K562 (cell line): ENCODE results near the gene KCNAB1. TPM values are rescaled to one million over a fixed set of nuclear protein-coding genes. Genes with fewer than 3 reads are reported as not detected.
A peak's percentile ranks its signal among the peaks of the same experiment; 100 is the strongest.

Experiments
- BRCA1 ChIP-seq, 2 experiments: fragments of 450-650 bp in 1 of 2; sonication (generic) in 1 of 2; formaldehyde crosslinking in 1 of 2; IDR thresholded peaks; 2 replicates each; pipeline versions ENCODE4 v1.5.0 to v1.6.1; 2017 to 2020; ENCODE audit warnings: mild to moderate bottlenecking in 1 of 2, missing genetic modification reagents in 1 of 2
- CBX3 ChIP-seq, 2 experiments: IDR thresholded peaks; 1 replicate in 1 of 2; 2 replicates in 1 of 2; pipeline ENCODE4 v1.6.1; 2012; ENCODE audit warnings: inconsistent platforms in 2 of 2, low read length in 2 of 2, borderline replicate concordance in 1 of 2, control low read depth in 1 of 2
- CEBPB ChIP-seq: fragments of 450-650 bp; IDR thresholded peaks from 2 replicates; pipeline ENCODE4 v1.6.1; 2016; ENCODE audit warnings: missing genetic modification characterization, missing compliant biosample characterization
- CXXC5 ChIP-seq: fragments of 250-450 bp; sonication (Bioruptor Pico); IDR thresholded peaks from 2 replicates; pipeline ENCODE4 v1.8.0; 2022; ENCODE audit warnings: inconsistent platforms, mild to moderate bottlenecking, moderate library complexity
- ELF4 ChIP-seq: fragments of 450-650 bp; formaldehyde crosslinking; IDR thresholded peaks from 2 replicates; pipeline ENCODE4 v1.4.0; 2022; ENCODE audit warnings: missing genetic modification characterization
- GATA2 ChIP-seq: sonication (generic); formaldehyde crosslinking; IDR thresholded peaks from 2 replicates; pipeline ENCODE4 v1.4.0; 2020; ENCODE audit warnings: mild to moderate bottlenecking, missing genetic modification reagents
- GTF2E2 ChIP-seq: fragments of 200-800 bp; sonication (Bioruptor generic); IDR thresholded peaks from 2 replicates; pipeline ENCODE4 v1.6.1; 2016; ENCODE audit warnings: missing genetic modification characterization, missing compliant biosample characterization
- HDAC1 ChIP-seq, 2 experiments: fragments of 450-650 bp; IDR thresholded peaks; 2 replicates each; pipeline ENCODE4 v1.6.1; 2016 to 2017; ENCODE audit warnings: inconsistent platforms in 1 of 2, mild to moderate bottlenecking in 1 of 2, moderate library complexity in 1 of 2
- KLF13 ChIP-seq: fragments of 450-650 bp; IDR thresholded peaks from 2 replicates; pipeline ENCODE4 v1.6.1; 2016; ENCODE audit warnings: missing genetic modification characterization, low read depth, mild to moderate bottlenecking, missing compliant biosample characterization, moderate library complexity, borderline replicate concordance
- LCOR ChIP-seq: sonication (generic); formaldehyde crosslinking; IDR thresholded peaks from 2 replicates; pipeline ENCODE4 v1.8.0; 2022; ENCODE audit warnings: mild to moderate bottlenecking, missing genetic modification reagents
- LEF1 ChIP-seq: fragments of 450-650 bp; IDR thresholded peaks from 2 replicates; pipeline ENCODE4 v1.6.1; 2016; ENCODE audit warnings: mild to moderate bottlenecking
- MAFF ChIP-seq: IDR thresholded peaks from 2 replicates; pipeline ENCODE4 v1.6.1; 2012; ENCODE audit warnings: low read length, improper control_type of control experiment
- MAFK ChIP-seq: IDR thresholded peaks from 2 replicates; pipeline ENCODE4 v1.6.1; 2011; ENCODE audit warnings: low read length, improper control_type of control experiment
- MECOM ChIP-seq: fragments of 250-450 bp; sonication (Bioruptor Pico); IDR thresholded peaks from 2 replicates; pipeline ENCODE4 v1.8.0; 2022; ENCODE audit warnings: inconsistent platforms
- MEF2D ChIP-seq: conservative IDR thresholded peaks from 2 replicates; pipeline ENCODE4 v1.6.1; 2016; ENCODE audit warnings: low read depth, missing genetic modification characterization, missing compliant biosample characterization
- NCOR1 ChIP-seq: fragments of 450-650 bp; IDR thresholded peaks from 2 replicates; pipeline ENCODE4 v1.6.1; 2016; ENCODE audit warnings: mild to moderate bottlenecking, moderate library complexity
- NR2F6 ChIP-seq: fragments of 450-650 bp; formaldehyde crosslinking; IDR thresholded peaks from 2 replicates; pipeline ENCODE4 v1.4.0; 2020; ENCODE audit warnings: mild to moderate bottlenecking
- NUFIP1 ChIP-seq: fragments of 450-650 bp; IDR thresholded peaks from 2 replicates; pipeline ENCODE4 v1.6.1; 2018; ENCODE audit not compliant: partially characterized antibody
- RCOR1 ChIP-seq, 2 experiments: IDR thresholded peaks; 2 replicates each; pipeline ENCODE4 v1.6.1; 2012; ENCODE audit warnings: low read depth in 2 of 2, low read length in 2 of 2, borderline replicate concordance in 1 of 2, improper control_type of control experiment in 1 of 2
- TAL1 ChIP-seq: fragments of 450-650 bp; IDR thresholded peaks from 2 replicates; pipeline ENCODE4 v1.6.1; 2016; ENCODE audit warnings: mild to moderate bottlenecking
- TBP ChIP-seq: optimal IDR thresholded peaks from 2 replicates; pipeline ENCODE3; 2011; ENCODE audit warnings: low read depth, low read length, improper control_type of control experiment
- TRIM24 ChIP-seq, 2 experiments: fragments of 450-650 bp; IDR thresholded peaks; 2 replicates each; pipeline ENCODE4 v1.6.1; 2016
- ZBTB7A ChIP-seq: IDR thresholded peaks from 2 replicates; pipeline ENCODE4 v1.6.1; 2011; ENCODE audit warnings: low read depth, mild to moderate bottlenecking, low read length, moderate library complexity, borderline replicate concordance; ENCODE audit not compliant: control insufficient read depth
- ZBTB8A ChIP-seq: fragments of 450-650 bp; IDR thresholded peaks from 2 replicates; pipeline ENCODE4 v1.6.1; 2018; ENCODE audit warnings: mild to moderate bottlenecking, moderate library complexity; ENCODE audit not compliant: partially characterized antibody
- ZNF316 ChIP-seq: fragments of 450-650 bp; IDR thresholded peaks from 2 replicates; pipeline ENCODE4 v1.6.1; 2016
- ZNF589 ChIP-seq: fragments of 200-800 bp; sonication (Bioruptor generic); IDR thresholded peaks from 2 replicates; pipeline ENCODE4 v1.6.1; 2016; ENCODE audit warnings: low read depth, missing genetic modification characterization, missing compliant biosample characterization
- polyA plus RNA-seq, 8 experiments: library from polyadenylated mRNA; depleted of rRNA in 4 of 8; stranded (reverse) in 5 of 8; unstranded in 3 of 8; fragments of >200 nt; fragmentation: Nextera tagmentation in 2 of 8; fragmentation: Illumina TruSeq in 1 of 8; extraction: Ambion mirVana in 2 of 8; extraction: Trizol in 1 of 8; gene quantifications; 2 replicates each; pipeline versions ENCODE4 v1.2.1 to v1.2.3, GENCODE V29; 2011 to 2014; ENCODE audit warnings: inconsistent platforms in 1 of 8, missing spikeins in 1 of 8
- total RNA-seq, 7 experiments: library from RNA; depleted of rRNA in 6 of 7; stranded (reverse); fragments of >200 nt in 6 of 7; fragmentation: Illumina TruSeq in 2 of 7; extraction: Trizol in 2 of 7; gene quantifications; 2 replicates each; pipeline versions ENCODE4 v1.2.1 to v1.2.3, GENCODE V29; 2011 to 2021; ENCODE audit warnings: low replicate concordance in 1 of 7
- TF ChIP-seq, protein P1 (sequence below): fragments of 450-650 bp; IDR thresholded peaks from 2 replicates; pipeline ENCODE4 v1.6.1; 2018; ENCODE audit not compliant: partially characterized antibody
- TF ChIP-seq, protein P2 (sequence below): fragments of 250-450 bp; sonication (Bioruptor Pico); IDR thresholded peaks from 2 replicates; pipeline ENCODE4 v1.8.0; 2022; ENCODE audit warnings: moderate library complexity, mild to moderate bottlenecking, inconsistent platforms

Gene KCNAB1
- total and polyA plus RNA-seq, 9 of the 15 experiments (the other 6 are each of a cell fraction or from before 2014, with no cell fraction given) = 0.14 to 1.2 (median 0.51) TPM

DNA sequence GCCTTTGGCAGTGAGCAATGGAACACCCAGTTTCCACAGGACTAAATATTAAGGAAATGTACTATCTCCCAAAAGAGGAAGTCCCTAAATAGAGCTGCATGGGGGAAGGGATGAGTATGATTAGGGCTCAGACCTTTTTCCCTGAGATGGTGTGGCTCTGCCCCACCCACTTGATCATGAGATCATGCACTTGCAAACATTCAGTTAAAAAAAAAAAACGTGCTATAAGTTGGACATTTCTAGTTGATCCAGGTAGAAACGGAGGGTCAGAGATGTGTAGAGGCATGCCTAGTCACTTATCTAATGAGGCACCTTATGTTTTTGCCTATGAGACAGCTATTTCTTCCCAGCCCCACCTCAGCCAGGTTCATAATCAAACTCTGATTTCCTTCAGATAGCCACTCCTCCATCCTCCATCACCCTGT, 459.1 kb downstream of the KCNAB1 start (continued):
- TF ChIP-seq NR2F6 (CRISPR knock-in tag) (no peak), NCOR1 (peak; percentile 36), MEF2D (tag) (peak; percentile 92), MAFF (peak; percentile 58; the same call in 1 of the 2 replicates), TBP (peak; percentile 50), RCOR1 (IDR thresholded peaks at IDR 0.05; ENCODE audit: borderline replicate concordance in 1 of 2, low read depth in 2 of 2, low read length in 2 of 2) (peak in 1 of 2 experiments; percentile 19; a peak in 1 of 4 replicates), HDAC1 (IDR thresholded peaks at IDR 0.05) (peak in 1 of 2 experiments; percentile 52; a peak in 2 of 4 replicates), LEF1 (peak; percentile 85), ELF4 (CRISPR knock-in tag) (0 out of 2 replicates have a peak, but pooled peaks have one; percentile 24), NUFIP1 (no peak), CXXC5 (CRISPR knock-in tag) (peak; percentile 38; the same call in 1 of the 2 replicates), MECOM (CRISPR knock-in tag) (no peak), ZBTB7A (no peak), GTF2E2 (no peak), CBX3 (IDR thresholded peaks at IDR 0.05; ENCODE audit: borderline replicate concordance in 1 of 2, low read length in 2 of 2) (peak in 1 of 2 experiments; percentile 54; a peak in 1 of 3 replicates), LCOR (CRISPR knock-in tag) (peak; percentile 70), KLF13 (tag) (peak; percentile 69; the same call in 1 of the 2 replicates), TAL1 (peak; percentile 61), MAFK (peak; percentile 26; the same call in 1 of the 2 replicates), TRIM24 (IDR thresholded peaks at IDR 0.05) (peak in 1 of 2 experiments; percentile 42; a peak in 1 of 4 replicates), BRCA1 (IDR thresholded peaks at IDR 0.05) (no peak), BRCA1 (CRISPR knock-in tag; IDR thresholded peaks at IDR 0.05) (no peak), ZNF589 (CRISPR knock-in tag) (no peak), GATA2 (CRISPR knock-in tag) (no peak), CEBPB (tag) (no peak), ZBTB8A (no peak), ZNF316 (peak; percentile 74)
- TF ChIP-seq, protein P1, sequence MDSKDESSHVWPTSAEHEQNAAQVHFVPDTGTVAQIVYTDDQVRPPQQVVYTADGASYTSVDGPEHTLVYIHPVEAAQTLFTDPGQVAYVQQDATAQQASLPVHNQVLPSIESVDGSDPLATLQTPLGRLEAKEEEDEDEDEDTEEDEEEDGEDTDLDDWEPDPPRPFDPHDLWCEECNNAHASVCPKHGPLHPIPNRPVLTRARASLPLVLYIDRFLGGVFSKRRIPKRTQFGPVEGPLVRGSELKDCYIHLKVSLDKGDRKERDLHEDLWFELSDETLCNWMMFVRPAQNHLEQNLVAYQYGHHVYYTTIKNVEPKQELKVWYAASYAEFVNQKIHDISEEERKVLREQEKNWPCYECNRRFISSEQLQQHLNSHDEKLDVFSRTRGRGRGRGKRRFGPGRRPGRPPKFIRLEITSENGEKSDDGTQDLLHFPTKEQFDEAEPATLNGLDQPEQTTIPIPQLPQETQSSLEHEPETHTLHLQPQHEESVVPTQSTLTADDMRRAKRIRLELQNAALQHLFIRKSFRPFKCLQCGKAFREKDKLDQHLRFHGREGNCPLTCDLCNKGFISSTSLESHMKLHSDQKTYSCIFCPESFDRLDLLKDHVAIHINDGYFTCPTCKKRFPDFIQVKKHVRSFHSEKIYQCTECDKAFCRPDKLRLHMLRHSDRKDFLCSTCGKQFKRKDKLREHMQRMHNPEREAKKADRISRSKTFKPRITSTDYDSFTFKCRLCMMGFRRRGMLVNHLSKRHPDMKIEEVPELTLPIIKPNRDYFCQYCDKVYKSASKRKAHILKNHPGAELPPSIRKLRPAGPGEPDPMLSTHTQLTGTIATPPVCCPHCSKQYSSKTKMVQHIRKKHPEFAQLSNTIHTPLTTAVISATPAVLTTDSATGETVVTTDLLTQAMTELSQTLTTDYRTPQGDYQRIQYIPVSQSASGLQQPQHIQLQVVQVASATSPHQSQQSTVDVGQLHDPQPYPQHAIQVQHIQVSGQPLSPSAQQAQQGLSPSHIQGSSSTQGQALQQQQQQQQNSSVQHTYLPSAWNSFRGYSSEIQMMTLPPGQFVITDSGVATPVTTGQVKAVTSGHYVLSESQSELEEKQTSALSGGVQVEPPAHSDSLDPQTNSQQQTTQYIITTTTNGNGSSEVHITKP = peak; percentile 60
- TF ChIP-seq, protein P2, sequence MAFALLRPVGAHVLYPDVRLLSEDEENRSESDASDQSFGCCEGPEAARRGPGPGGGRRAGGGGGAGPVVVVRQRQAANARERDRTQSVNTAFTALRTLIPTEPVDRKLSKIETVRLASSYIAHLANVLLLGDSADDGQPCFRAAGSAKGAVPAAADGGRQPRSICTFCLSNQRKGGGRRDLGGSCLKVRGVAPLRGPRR = 0 out of 2 replicates have a peak, but pooled peaks have one; percentile 9
